ENCODE data around the gene TMPRSS4. TPM values are rescaled to one million over a fixed set of nuclear protein-coding genes. Genes with fewer than 3 reads are reported as not detected.

The TMPRSS4 gene
- total RNA-seq, 1 experiment from 2014 or later = not detected

- no peak for DNase-seq (ENCODE audit: low read depth)
Measured at GRCh38 chr11:118153516-118153915, 76.6 kb downstream of the TMPRSS4 start.

DNA sequence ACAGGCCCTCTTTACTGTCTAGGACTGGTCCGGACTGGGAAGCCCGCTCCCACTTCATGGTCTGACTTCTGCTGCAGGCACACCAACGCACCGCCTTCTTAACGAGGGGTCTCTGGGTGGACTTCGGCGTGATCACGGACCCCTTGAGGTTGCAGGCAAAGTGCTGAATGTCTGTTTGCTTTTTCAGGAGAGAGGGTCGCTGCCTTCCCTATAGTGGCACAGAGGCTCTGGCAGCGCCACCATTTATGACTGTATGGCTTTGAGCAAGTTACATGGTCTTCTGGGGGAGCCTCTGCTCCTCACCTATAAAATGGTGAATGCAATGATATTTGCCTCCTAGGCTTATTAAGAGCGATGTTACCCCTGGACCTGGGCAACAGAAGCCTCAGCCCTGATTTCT, 77.1 kb downstream of the TMPRSS4 start:
- DNase-seq (ENCODE audit: low read depth) = no peak

DNA sequence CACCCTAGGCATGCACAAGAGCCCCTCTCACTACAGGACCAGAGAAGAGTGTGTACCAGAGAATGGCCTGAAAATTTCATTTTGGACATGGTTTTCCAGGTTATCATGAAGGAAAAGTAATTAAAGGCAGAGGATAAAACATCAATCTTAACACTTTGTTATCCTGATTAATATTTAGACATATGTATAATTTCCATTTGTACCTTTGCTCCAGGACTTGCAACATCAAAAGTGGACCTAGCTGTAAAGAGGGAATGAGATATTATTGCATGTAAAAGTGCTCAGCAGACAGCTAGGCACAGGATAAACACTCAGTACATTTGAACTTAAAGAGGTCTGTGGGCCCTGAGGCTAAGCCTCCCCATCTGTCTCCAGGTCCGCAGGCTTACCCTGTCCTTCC, 77.8 kb downstream of the TMPRSS4 start:
- no peak for DNase-seq (ENCODE audit: low read depth)

DNA sequence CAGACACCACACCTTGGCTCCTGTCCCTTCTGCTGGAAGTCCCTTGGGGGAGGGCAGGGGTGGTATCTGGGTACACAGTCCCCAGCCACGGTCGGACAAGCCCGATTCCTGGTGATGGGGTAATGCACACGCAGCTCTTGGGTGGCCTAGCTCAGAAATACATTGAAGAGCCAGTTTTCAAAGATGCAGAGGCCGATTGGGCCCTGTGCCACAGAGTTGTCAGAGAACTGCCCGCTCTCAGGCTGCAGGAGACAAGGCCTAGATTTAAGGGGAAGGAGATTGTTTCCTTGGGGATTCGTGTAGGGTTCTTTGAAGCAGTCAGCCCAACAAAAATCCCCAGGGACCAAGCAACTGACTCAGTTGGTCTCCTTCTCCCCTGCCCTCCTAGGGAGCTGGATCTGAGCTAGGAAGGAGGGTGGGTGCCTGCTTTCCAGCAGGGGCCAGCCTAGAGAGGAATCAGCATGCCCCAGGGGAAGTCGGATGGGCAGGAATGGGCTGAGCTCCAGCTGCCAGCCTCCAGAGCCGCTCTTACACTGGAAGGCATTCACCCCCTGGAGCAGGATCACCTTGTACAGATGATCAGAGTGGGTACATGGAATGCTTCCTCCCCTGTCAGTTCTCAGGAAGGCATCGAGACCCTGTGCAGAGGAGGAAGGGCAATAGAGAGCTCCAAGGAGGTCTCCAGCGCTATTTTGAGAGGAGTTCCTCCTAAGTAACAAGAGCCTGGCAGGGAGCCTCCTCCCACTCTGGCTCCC, 79.1 kb downstream of the TMPRSS4 start:
- DNase-seq (ENCODE audit: low read depth) = no peak

DNA sequence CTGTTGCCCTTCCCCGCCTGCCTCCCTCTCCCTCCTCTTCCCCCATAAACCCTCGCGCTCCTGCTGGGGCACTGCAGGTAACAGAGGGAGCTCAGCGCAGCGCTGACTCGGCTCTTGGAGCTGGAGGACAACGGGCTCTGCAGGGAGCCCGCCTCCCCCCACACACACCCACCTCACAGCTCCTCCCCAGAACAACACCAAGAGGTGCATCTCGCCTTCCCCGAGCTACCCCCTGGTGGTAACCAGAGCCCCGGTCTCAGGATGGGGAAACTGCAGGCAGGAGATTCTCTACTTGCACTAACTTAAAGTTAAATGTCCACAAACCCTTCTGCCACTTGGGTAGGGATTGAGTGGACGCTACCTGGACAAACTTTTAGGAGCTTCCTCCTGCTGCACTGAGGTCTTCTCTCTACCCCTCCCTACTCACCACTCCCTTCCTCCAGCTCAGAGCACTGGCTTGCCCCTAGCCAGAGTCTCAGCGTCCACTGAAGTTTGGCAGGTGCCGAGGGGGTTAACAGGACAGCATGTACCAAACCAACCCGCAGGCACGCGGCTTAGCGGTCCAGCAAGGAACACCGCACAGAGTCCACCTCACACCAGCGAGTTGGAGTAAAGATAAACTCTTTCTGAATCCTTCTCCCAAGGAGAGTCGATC, 79.8 kb downstream of the TMPRSS4 start:
- no peak for DNase-seq (ENCODE audit: low read depth)

- DNase-seq (ENCODE audit: low read depth) = no peak
Measured at GRCh38 chr11:118157186-118157895, 80.5 kb downstream of the TMPRSS4 start.

GRCh38 chr11:118161786-118162185, 84.9 kb downstream of the TMPRSS4 start:
- no peak for DNase-seq (ENCODE audit: low read depth)

- no peak for DNase-seq (ENCODE audit: low read depth)
Measured at GRCh38 chr11:118162846-118163245, 86.0 kb downstream of the TMPRSS4 start.

- DNase-seq (ENCODE audit: low read depth) = no peak
Measured at GRCh38 chr11:118163494-118163893, 86.6 kb downstream of the TMPRSS4 start.

- no peak for DNase-seq (ENCODE audit: low read depth)
Measured at GRCh38 chr11:118164885-118165284, 88.0 kb downstream of the TMPRSS4 start.

- DNase-seq (ENCODE audit: low read depth) = no peak
Measured at GRCh38 chr11:118166641-118167040, 89.8 kb downstream of the TMPRSS4 start.

DNA sequence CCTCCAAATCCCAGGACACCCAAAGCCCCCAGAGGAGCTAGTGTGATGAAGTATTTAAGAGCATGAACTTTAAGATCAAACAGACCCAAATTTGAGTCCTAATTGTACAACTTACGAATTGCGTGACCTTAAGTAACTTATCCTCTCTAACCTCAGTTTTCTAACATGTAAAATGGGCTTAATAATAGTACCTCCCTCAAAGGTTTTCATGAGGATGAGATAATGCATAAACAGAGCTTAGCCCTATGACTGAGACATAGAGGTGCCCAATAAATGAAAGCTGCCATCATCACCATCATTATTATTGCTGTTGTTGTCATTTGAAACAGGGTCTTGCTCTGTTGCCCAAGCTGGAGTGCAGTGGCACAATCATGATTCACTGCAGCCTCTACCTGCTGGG, 90.4 kb downstream of the TMPRSS4 start:
- no peak for DNase-seq (ENCODE audit: low read depth)

DNA sequence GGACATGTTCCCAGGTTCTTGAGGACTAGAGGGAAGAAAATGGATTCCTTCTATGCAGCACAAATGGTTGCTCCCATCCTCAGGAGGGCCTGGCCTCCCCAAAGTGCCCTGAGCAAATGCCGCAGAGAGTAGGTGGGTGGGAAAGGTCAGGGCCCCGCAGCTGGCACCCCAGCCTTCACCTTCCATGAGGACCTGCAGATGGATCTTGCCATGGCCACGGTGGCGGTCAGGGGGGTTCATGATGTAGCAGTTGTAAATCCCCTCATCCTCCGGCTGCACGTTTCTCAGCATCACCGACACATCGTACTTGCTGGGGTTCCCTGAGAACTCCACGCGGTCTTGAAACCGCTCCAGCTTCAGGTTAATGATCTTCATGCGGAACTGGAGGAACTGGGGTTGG, 91.0 kb downstream of the TMPRSS4 start:
- DNase-seq (ENCODE audit: low read depth) = no peak

DNA sequence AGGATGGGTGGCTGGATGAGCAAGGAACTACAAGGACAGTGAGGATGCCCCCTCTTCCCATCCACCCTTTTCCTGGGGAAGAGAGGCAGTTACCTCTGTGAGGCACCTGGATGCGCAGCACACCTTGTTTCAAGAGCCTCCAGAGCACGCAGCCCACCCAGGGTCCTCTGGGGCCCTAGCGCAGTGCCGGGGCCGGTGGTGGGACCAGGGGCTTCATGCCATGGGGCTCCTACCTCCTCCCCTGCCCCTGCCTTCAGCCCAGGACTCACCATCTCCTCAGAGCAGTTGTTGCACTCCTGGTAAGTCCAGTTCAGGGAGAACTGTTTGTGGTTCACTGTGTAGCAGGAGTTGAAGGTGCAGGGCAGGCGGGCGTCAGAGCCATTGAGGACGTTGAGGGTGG, 91.4 kb downstream of the TMPRSS4 start:
- DNase-seq (ENCODE audit: low read depth) = no peak

DNA sequence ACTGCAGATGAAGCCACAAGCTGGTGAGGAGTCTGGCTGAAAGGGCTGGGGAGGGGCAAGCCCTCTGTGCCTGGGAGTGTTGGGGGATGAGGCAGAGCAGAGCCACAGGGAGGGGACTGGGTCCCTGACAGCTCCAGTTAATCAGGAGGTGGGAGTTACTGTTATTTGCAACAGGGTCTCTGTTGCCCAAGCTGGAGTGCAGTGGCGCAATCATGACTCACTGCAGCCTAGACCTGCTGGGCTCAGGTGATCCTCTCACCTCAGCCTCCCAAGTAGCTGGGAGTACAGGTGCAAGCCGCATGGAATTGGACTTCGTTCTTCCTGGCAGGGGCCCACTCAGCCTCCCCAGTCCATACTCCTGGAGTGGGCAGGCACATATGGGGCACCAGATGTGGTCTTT, 91.9 kb downstream of the TMPRSS4 start:
- no peak for DNase-seq (ENCODE audit: low read depth)

- no peak for DNase-seq (ENCODE audit: low read depth)
Measured at GRCh38 chr11:118169300-118170140, 92.6 kb downstream of the TMPRSS4 start.

- no peak for DNase-seq (ENCODE audit: low read depth)
Measured at GRCh38 chr11:118170231-118170630, 93.4 kb downstream of the TMPRSS4 start.

GRCh38 chr11:118170882-118171268, 94.0 kb downstream of the TMPRSS4 start:
- DNase-seq (ENCODE audit: low read depth) = no peak
